Germinal center (tissue), 1 donor: ENCODE measurements around the gene DMRT2.

ENCODE experiments used
- DNase-seq: peaks from one replicate; pipeline ENCODE4 v3.0.0; 2012; ENCODE audit warnings: mixed read lengths, low spot score

DMRT2 gene

GRCh38 chr9:1094749-1095148 lies 44.6 kb downstream of the DMRT2 start:
- DNase-seq: no peak

GRCh38 chr9:1096155-1096964 lies 46.2 kb downstream of the DMRT2 start:
- DNase-seq: no peak

- no peak for DNase-seq
These were observed 48.4 kb downstream of the DMRT2 start for GRCh38 chr9:1098551-1098950.

- no peak for DNase-seq
These were observed 50.0 kb downstream of the DMRT2 start for GRCh38 chr9:1100201-1100600.

- no peak for DNase-seq
These were observed 50.8 kb downstream of the DMRT2 start for GRCh38 chr9:1100945-1101344.

GRCh38 chr9:1101846-1102641 lies 51.9 kb downstream of the DMRT2 start:
- DNase-seq: no peak

GRCh38 chr9:1102642-1102970 lies 52.4 kb downstream of the DMRT2 start:
- DNase-seq: no peak
